Lower leg skin (tissue), 3 donors: ENCODE measurements around the gene RRN3.
"Not testable (repeated sequence)": the region's sequence is repeated elsewhere in the genome, so short reads cannot be mapped to it uniquely, and the experiment has no call there.

Source experiments
- POLR2A ChIP-seq, 2 donors: fragments of 450-650 bp; IDR thresholded peaks; one replicate each; pipeline ENCODE4 v1.6.1; 2016 to 2017; ENCODE audit warnings: antibody characterized with exemption in 2 of 2, mild to moderate bottlenecking in 1 of 2, moderate library complexity in 1 of 2
- TF ChIP-seq, protein P1 (sequence below), 3 donors: fragments of 450-650 bp; IDR thresholded peaks; one replicate each; pipeline ENCODE4 v1.5.1; 2016; ENCODE audit warnings: antibody characterized with exemption in 3 of 3, mild to moderate bottlenecking in 3 of 3, moderate library complexity in 2 of 3

DNA sequence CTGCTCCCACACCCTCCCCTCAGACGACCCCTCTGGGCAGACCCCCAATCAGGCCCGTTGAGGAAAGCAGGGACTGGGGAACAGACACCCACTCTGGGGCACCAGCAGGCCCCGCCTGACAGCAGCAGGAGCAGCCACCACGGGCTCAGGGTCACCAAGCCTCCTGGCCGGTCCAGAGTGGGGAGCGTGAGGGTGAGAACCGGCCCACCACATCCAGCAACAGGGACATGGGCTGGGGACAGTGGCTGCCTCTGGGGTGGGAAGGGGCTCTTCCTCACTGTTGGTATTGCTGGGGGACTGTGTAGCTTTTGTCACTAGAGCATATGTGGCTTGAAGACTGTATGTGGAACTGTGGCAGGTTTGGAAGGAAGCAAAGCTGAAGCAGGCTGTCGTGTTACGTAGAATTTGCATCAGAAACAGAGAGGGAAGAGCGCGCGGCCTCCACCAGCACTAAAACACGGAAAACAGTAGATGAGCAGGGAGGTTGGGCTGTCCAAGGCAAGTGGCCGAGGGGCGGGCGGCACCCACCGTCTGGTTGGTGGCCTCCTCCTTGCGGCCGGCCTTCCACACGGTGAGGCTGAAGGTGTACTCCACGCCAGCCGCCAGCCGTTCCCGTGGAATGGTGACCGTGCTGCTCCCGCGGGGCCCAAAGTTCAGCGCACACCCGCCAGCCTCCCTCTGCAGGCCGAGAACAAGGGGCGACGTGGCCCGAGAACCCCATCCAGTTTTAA, 40.8 kb upstream of the RRN3 start:
- TF ChIP-seq, protein P1, sequence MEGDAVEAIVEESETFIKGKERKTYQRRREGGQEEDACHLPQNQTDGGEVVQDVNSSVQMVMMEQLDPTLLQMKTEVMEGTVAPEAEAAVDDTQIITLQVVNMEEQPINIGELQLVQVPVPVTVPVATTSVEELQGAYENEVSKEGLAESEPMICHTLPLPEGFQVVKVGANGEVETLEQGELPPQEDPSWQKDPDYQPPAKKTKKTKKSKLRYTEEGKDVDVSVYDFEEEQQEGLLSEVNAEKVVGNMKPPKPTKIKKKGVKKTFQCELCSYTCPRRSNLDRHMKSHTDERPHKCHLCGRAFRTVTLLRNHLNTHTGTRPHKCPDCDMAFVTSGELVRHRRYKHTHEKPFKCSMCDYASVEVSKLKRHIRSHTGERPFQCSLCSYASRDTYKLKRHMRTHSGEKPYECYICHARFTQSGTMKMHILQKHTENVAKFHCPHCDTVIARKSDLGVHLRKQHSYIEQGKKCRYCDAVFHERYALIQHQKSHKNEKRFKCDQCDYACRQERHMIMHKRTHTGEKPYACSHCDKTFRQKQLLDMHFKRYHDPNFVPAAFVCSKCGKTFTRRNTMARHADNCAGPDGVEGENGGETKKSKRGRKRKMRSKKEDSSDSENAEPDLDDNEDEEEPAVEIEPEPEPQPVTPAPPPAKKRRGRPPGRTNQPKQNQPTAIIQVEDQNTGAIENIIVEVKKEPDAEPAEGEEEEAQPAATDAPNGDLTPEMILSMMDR (IDR thresholded peaks at IDR 0.05): not testable (repeated sequence)
- TF ChIP-seq POLR2A (IDR thresholded peaks at IDR 0.05): not testable (repeated sequence)
